GM18507 (cell line): ENCODE measurements around the gene GVQW3.
A peak's percentile ranks its signal among the peaks of the same experiment; 100 is the strongest.

Experiments
- DNase-seq: peaks from one replicate; pipeline ENCODE4 v3.0.0; 2011; ENCODE audit warnings: low read depth; ENCODE audit not compliant: insufficient read length; ENCODE audit errors: extremely low spot score
- FAIRE-seq: peaks from 2 replicates; lab custom pipeline; 2011; peaks lifted over from hg19 to GRCh38; lab: Jason Lieb, UNC

GVQW3 gene

DNA sequence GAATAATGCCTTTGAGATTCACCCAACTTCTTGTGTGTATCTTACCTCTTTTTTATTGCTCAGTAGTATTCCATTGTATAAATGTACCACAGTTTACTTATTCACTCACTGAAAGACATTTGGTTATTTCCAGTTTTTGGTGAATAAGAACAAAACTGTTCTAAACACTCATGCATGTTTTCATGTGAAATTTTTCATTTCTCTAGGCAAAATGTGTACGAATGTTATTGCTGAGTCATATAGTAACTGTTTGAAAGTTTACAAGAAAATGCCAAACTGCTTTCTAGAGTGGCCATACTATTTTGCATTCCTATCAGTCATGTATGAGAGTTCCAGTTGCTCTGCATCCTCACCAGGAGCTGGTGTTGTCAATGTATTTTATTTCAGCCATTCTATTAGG lies 54.9 kb downstream of the GVQW3 start:
- FAIRE-seq (no peak), DNase-seq (no peak)

DNA sequence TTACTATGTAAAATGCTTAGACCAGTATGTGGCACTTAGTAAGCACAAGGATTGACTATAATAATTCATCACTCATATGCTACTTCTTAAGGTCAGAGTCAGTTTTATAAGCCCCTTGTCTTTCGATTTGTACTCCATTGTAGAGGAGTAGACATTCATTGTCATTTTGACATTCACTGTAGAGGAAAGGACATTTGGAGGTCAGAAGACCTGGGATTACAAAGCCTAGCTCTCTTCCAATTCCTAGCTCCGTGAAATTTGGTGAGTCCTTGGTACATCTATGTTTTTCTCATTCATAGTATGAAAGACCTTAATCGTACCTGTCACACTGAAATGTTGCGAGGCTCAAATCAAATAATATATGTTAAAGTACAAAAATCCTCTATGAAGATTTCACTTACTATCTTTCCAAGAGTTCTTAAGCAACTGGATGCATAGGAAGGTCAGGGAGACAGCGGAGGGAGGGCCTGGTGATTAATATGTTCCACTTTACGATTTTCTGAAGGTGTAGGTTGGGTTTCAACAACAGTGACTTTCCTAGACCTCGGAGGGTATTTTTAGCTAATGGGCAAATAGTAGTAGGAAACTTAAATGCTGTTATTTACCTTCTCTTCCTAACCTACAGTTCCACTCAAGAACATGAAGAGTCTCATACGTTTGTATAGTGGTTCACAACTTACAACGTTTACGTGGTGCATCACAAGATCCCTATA lies 62.3 kb downstream of the GVQW3 start:
- DNase-seq (no peak), FAIRE-seq (no peak)

DNA sequence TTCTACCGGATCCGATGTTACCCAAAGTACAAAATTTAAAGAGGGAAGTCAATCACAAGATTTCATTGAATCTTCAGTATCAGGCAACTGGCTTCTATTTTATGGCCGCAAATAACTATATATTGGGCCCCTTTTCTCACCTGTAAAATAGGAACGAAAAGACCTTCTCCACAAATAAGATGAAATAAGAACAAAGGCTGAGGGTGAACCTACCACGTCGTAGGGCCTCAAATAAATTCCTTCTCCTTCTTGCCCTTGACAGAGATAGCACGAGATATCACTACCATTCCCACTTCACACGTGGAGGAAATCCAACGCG lies 62.9 kb downstream of the GVQW3 start:
- FAIRE-seq (no peak), DNase-seq (no peak)

DNA sequence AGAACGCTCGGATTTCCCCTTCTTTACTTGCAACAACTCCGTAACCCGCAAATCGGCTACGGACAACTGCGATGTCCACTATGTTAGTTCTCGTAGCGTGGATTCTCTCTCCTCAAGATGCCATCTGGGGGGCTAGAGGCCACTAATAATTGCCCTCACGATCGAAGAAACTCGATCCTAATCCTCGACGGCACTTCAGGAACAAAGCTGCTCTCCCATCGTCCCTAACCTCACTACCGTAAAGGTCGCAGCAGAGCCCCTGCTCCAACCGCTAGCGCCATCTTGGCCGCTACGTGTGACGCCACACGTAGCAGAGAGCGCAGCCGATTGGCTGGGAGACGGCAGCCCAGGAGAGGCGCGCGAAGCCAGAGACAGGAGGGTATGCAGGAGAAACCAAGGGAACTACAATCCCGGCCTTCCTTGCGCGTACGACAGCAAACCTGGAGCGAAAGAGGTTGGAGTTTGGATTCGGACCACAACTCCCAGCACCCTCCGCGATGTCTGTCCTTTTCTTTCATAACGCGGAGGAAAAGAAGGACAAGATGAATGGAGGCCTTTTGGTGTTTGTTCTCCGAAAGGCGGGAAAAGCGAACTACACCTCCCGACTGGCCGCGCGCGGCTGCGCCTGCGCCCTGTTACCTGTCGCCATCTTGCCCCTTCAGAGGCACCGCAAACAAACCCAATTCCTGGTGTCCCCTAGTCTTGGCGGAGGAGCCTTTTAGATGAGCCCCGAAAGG lies 63.4 kb downstream of the GVQW3 start, which contains the start of gene EMSY:
Gene EMSY (plus strand): TSS at position 635 of the 737 bp plus-strand sequence. CDS start 1,921 bp downstream, outside the sequence.
- peak; percentile 99 for FAIRE-seq

DNA sequence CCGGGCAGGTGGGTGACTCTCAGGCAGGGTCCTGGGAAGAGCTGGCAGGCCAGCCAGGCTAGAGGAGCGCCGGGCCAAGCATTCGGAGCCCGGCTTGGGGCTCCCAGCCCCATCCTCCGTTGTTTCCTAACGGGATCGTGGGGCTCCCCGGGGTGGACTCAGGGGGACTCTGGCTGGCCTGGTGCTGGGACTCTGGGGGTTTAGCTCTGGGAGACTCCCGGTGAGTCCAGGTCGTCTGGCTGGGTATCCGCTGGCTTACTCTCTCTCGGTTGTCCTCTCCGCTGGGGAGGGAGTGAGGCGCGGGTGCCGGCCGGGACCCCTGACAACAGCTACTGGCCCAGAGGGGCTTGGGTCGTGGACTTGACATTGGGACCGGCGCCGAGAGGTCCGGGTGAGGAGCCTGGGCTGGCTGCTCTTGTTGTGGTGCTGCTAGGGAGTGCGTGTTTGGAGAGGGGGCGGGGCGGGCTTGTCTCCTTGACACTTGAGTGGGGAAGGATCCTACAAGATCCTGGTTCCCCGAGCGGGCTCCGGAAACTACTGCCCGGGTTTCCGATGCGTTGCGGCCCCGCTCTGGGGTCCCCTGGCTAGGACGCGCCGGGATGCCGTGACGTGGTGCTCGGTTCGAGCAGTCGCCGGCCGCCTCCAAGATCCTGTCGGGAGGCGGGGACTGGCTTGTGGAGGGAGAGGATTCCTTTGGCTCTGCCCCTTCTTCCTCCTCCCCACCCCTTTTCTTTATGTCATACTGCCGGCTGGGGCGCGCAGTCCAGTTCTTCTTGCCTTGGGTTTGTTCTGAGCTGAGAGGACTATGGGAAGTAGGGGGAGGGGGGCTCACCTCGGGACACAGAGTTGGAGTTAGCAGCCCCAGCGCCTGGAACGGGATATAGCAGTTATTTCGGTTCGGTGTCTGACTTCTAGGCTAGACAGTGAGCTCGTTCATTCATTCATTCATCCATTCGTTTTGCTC lies 64.3 kb downstream of the GVQW3 start:
- FAIRE-seq (peak; percentile 70), DNase-seq (peak; percentile 32)

More for the DNA sequence above, 63.4 kb downstream of the GVQW3 start, which contains the start of gene EMSY:
- peak; percentile 87 for DNase-seq

DNA sequence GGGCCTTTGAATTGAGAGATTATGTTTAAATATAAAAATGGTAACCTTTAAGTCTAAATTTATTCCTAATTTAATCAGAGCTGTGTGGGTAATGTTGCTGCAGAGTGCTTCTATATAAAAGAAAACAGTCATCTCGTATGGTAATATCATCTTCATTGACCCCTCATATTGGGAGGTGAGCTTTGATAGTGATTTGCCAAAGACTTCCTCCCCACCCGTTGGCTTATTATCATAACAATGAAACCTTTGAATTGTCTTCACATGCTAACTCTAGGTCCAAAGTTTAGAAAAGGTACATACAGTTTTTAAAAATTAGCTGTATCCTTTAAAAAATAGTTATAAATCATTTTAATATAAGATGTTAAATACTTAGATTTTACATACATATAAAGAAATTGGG lies 67.4 kb downstream of the GVQW3 start:
- no peak for FAIRE-seq
- no peak for DNase-seq

DNA sequence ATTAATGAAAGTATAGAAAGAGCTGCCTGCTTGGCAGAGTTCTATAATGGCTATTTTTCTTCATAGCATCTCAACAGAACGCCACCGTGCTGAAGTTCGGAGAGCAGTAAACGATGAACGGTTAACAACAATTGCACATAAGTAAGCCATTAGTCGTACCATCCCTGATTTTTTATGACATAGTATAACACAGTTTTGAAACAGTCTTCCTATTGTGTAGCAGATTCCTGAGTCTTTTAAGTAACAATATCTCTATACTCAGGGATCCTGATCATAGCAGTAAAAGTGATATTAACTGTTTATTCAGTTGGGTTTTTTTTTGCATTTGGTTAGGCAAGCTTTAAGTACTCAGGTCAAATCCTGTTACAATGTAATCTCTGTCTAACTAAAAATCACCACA lies 72.1 kb downstream of the GVQW3 start:
- DNase-seq (no peak), FAIRE-seq (no peak)

DNA sequence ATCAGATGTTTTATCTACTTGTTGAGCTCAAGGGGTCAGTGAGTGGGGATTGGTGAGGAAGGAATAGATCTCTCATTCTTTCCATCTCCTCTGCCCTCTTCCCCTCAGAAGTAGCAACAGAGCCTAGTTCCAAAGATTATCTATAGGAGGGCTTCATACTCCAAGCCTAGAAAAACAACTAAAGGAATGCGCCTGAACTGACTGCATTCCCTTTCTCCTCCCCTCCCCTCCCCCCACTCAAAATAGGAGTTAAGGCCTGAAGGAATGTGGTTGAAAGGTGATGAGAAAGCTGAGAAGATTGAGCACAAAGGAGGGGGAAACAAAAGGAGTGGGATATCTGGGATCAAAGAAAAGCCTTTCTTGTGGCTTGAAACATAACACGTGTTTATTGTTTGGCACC lies 74.2 kb downstream of the GVQW3 start:
- DNase-seq (no peak), FAIRE-seq (no peak)

DNA sequence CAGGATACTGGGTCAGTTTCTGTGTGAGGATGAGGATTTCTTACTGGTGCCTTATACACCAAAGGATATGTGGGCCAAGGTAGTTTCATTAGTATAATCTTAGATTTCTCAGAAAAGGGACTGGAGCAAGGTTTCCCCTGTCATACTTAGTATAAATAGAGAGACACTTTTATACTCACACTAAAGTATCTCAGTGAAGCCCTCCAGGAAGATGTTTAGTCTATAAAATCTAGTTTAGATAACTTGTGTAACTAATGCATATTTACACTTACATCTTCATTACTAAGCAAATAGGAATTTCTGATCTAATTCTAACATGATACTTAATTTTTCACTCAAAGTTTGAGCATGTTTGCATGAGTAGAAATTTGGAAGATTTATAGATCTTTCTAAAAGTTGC lies 74.8 kb downstream of the GVQW3 start:
- FAIRE-seq (no peak), DNase-seq (no peak)

DNA sequence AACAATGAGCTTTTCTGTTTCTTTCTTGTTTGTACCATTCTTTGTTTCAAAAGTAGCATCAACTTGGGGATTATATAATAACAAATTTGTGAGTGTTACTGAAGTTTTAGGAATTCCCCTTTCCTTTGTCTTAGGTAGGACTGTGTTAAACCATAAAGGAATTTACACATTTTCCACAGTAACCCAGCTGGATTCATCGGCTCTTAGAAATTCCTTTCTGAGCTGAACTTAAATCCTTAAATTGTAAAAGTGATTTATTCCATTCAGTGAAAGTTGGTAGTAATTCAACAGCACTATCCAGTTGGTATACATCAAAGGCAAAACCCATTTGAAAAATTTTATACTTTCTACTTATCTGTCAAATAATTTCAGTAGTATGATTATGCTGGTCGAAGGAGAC lies 75.4 kb downstream of the GVQW3 start:
- no peak for FAIRE-seq

More for the DNA sequence above, 75.4 kb downstream of the GVQW3 start:
- no peak for DNase-seq
